K562 (cell line): ENCODE data around the gene SERBP1. TPM values are rescaled to one million over a fixed set of nuclear protein-coding genes. Genes with fewer than 3 reads are reported as not detected.
A peak's percentile ranks its signal among the peaks of the same experiment; 100 is the strongest.

ENCODE experiments used
- ATAC-seq: fragments of 200-7000 bp; cut with Tn5 transposase; 3 replicates; pipeline ENCODE4 v1.9.1; 2020; ENCODE audit warnings: moderate library complexity
- BruUV-seq: library from RNA; stranded (reverse); fragments of 400-500 nt; replicated peaks from 2 replicates; lab custom pipeline; 2021; lab: Mats Ljungman, UMichigan
- CTCF ChIA-PET: fragments of 300-600 bp; formaldehyde crosslinking; extraction: SDS; loops from one replicate; lab custom pipeline; 2021; ENCODE audit warnings: low intra/inter-chr PET ratio; lab: Yijun Ruan, JAX
- POLR2A ChIA-PET: fragments of 300-600, 350-650 bp; sonication (Branson Sonifier 250); formaldehyde crosslinking; extraction: SDS; loops from one replicate; lab custom pipeline; 2021; ENCODE audit warnings: antibody characterized with exemption, inconsistent platforms; lab: Yijun Ruan, JAX
- DNase-seq, 4 experiments: peaks; one replicate each; pipeline versions ENCODE4 v3.0.0 to v3.0.0-alpha.2; 2011 to 2018; ENCODE audit warnings: low spot score in 3 of 4, mixed read lengths in 3 of 4; ENCODE audit errors: extremely low read depth in 1 of 4
- FAIRE-seq: peaks from 2 replicates; lab custom pipeline; 2011; peaks lifted over from hg19 to GRCh38; lab: Jason Lieb, UNC
- H2AFZ ChIP-seq: 2 replicates; pipeline ENCODE4 v1.6.0; 2011; ENCODE audit warnings: low read depth, low read length, control low read depth, inconsistent platforms
- H3K27ac ChIP-seq: fragments of 200-600 bp; 3 replicates; pipeline ENCODE4 v1.8.0; 2011; ENCODE audit warnings: low read depth, mild to moderate bottlenecking, control low read depth, inconsistent platforms, low read length, moderate library complexity, mixed read lengths; ENCODE audit errors: extremely low read depth
- H3K27me3 ChIP-seq, 2 experiments: fragments of 300-600 bp in 1 of 2; 2 replicates in 1 of 2; 3 replicates in 1 of 2; pipeline versions ENCODE4 v1.6.0 to v1.8.0; 2011; ENCODE audit warnings: inconsistent platforms in 2 of 2, low read length in 2 of 2, mild to moderate bottlenecking in 1 of 2, mixed read lengths in 1 of 2, moderate library complexity in 1 of 2; ENCODE audit not compliant: control insufficient read depth in 2 of 2, insufficient read depth in 2 of 2
- H3K36me3 ChIP-seq: fragments of 300-600 bp; 3 replicates; pipeline ENCODE4 v1.8.0; 2011; ENCODE audit warnings: mild to moderate bottlenecking, low read length, inconsistent platforms; ENCODE audit not compliant: control insufficient read depth, insufficient read depth
- H3K4me1 ChIP-seq, 2 experiments: fragments of 200-600 bp in 1 of 2; replicated peaks in 1 of 2; 2 replicates in 1 of 2; 3 replicates in 1 of 2; pipeline versions ENCODE4 v1.5.1 to v1.8.0; 2011; ENCODE audit warnings: inconsistent platforms in 2 of 2, low read length in 2 of 2, mild to moderate bottlenecking in 1 of 2, mixed read lengths in 1 of 2, moderate library complexity in 1 of 2; ENCODE audit not compliant: control insufficient read depth in 2 of 2, insufficient read depth in 2 of 2
- H3K4me2 ChIP-seq: 2 replicates; pipeline ENCODE4 v1.6.1; 2011; ENCODE audit warnings: low read length, control low read depth, inconsistent platforms, mixed read lengths; ENCODE audit not compliant: insufficient read depth
- H3K4me3 ChIP-seq: fragments of 200-600 bp; sonication (generic), shearing (Covaris generic); 2 replicates; pipeline ENCODE4 v1.5.1; 2016; ENCODE audit warnings: control low read depth, inconsistent platforms
- H3K79me2 ChIP-seq: fragments of 200-600 bp; 3 replicates; pipeline ENCODE4 v1.8.0; 2011; ENCODE audit warnings: low read length, inconsistent platforms; ENCODE audit not compliant: control insufficient read depth, insufficient read depth
- H3K9ac ChIP-seq, 2 experiments: 2 replicates each; pipeline versions ENCODE4 v1.6.0 to v1.6.1; 2011; ENCODE audit warnings: low read depth in 2 of 2, low read length in 2 of 2, control low read depth in 1 of 2, inconsistent platforms in 1 of 2, mild to moderate bottlenecking in 1 of 2, mixed read lengths in 1 of 2; ENCODE audit not compliant: insufficient read depth in 1 of 2
- H3K9me1 ChIP-seq: one replicate; pipeline ENCODE4 v1.6.0; 2011; ENCODE audit warnings: inconsistent platforms, mild to moderate bottlenecking, low read length, moderate library complexity; ENCODE audit not compliant: control insufficient read depth, insufficient read depth
- H3K9me3 ChIP-seq: replicated peaks from 2 replicates; pipeline ENCODE4 v1.5.1; 2011; ENCODE audit warnings: low read depth, low read length, inconsistent platforms; ENCODE audit not compliant: control insufficient read depth, insufficient read depth
- H4K20me1 ChIP-seq: replicated peaks from 2 replicates; pipeline ENCODE4 v1.6.1; 2011; ENCODE audit warnings: low read length, inconsistent platforms, mixed read lengths; ENCODE audit not compliant: control insufficient read depth, insufficient read depth
- BCOR ChIP-seq: fragments of 450-650 bp; IDR thresholded peaks from 2 replicates; pipeline ENCODE4 v1.6.1; 2016
- KAT2B ChIP-seq: IDR thresholded peaks from one replicate; pipeline ENCODE4 v1.6.1; 2012; ENCODE audit warnings: low read depth, mild to moderate bottlenecking, control low read depth, inconsistent platforms, low read length, moderate library complexity
- NFIC ChIP-seq: fragments of 450-650 bp; IDR thresholded peaks from 2 replicates; pipeline ENCODE4 v1.6.1; 2017; ENCODE audit warnings: mild to moderate bottlenecking, inconsistent platforms
- NFIX ChIP-seq: fragments of 250-450 bp; sonication (Bioruptor Pico); IDR thresholded peaks from 2 replicates; pipeline ENCODE4 v1.4.0; 2020; ENCODE audit warnings: low read depth, mild to moderate bottlenecking, moderate library complexity
- RBM25 ChIP-seq: fragments of 200-400 bp; formaldehyde crosslinking; IDR thresholded peaks from 2 replicates; pipeline ENCODE4 v1.6.1; 2018; ENCODE audit warnings: low read length, low read depth, moderate library complexity; ENCODE audit not compliant: severe bottlenecking
- SAFB2 ChIP-seq: fragments of 200-400 bp; formaldehyde crosslinking; IDR thresholded peaks from 2 replicates; pipeline ENCODE4 v1.6.1; 2018; ENCODE audit warnings: borderline replicate concordance, low read length, low read depth, moderate library complexity; ENCODE audit not compliant: severe bottlenecking
- WGBS: fragments of 100-300 bp; shearing (Covaris generic); methylation state at CpG from one replicate; pipeline ENCODE4 v1.1.6; 2016; ENCODE audit warnings: low coverage, mixed read lengths; ENCODE audit not compliant: insufficient coverage; ENCODE audit errors: missing lambda C conversion rate; 5-methylcytosine and 5-hydroxymethylcytosine counted together
- in situ Hi-C: fragments of 300-500 bp; cut with MboI; formaldehyde crosslinking; loops from 4 replicates; pipeline ENCODE4 v1.15.0; 2018; ENCODE audit warnings: inconsistent platforms, mixed read lengths
- intact Hi-C: fragments of 100-400 bp; cut with micrococcal nuclease; formaldehyde crosslinking; loops from 2 replicates; pipeline ENCODE4 v1.14.2; 2022
- polyA plus RNA-seq, 8 experiments: library from polyadenylated mRNA; depleted of rRNA in 4 of 8; stranded (reverse) in 5 of 8; unstranded in 3 of 8; fragments of >200 nt; fragmentation: Nextera tagmentation in 2 of 8; fragmentation: Illumina TruSeq in 1 of 8; extraction: Ambion mirVana in 2 of 8; extraction: Trizol in 1 of 8; gene quantifications; 2 replicates each; pipeline versions ENCODE4 v1.2.1 to v1.2.3, GENCODE V29; 2011 to 2014; ENCODE audit warnings: inconsistent platforms in 1 of 8, missing spikeins in 1 of 8
- total RNA-seq, 7 experiments: library from RNA; depleted of rRNA in 6 of 7; stranded (reverse); fragments of >200 nt in 6 of 7; fragmentation: Illumina TruSeq in 2 of 7; extraction: Trizol in 2 of 7; gene quantifications; 2 replicates each; pipeline versions ENCODE4 v1.2.1 to v1.2.3, GENCODE V29; 2011 to 2021; ENCODE audit warnings: low replicate concordance in 1 of 7
- TF ChIP-seq, protein P1 (sequence below): fragments of 250-450 bp; sonication (Bioruptor Pico); IDR thresholded peaks from 2 replicates; pipeline ENCODE4 v1.5.0; 2021

Gene SERBP1
- total and polyA plus RNA-seq, 9 of the 15 experiments (the other 6 are each of a cell fraction or from before 2014, with no cell fraction given): 79.9 to 761 (median 464) TPM

DNA sequence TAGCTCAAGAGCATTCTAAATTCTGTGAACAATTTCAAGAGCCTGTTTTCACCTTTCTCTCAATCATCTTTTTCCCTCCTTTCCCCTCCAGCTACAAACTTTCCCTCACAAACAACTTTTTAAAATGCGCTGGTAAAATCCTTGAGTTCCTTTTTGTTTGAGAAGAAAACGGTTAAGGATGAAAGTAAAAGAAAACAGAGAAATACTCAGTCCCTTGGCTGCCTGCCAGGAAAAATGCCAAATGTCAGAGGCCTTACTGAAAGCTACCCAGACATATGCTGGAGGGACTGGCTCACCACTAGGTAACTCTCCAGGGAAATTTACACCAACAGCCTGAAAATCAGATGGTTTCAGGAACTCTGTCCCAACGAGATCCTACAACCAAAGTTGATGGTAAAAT, 11.0 kb upstream of the SERBP1 start:
- H3K9me1 ChIP-seq: no peaks in the 10 kb centered on the region
- ChIA-PET POLR2A (interaction anchor here (0.7 to 2.5 kb wide), 2 partner anchors 10 to 245 kb away, joined by 6 to 16 read pairs; partner anchors contain the start of gene SERBP1), CTCF (no interaction called here)
- no TSS peak for BruUV-seq
- ATAC-seq: peak; percentile 43; the same call in 1 of the 3 replicates
- H3K36me3 ChIP-seq: no peaks in the 10 kb centered on the region
- no peak overlapping the region for H3K27ac ChIP-seq
- H3K9me3 ChIP-seq: no peaks in the 10 kb centered on the region
- no peaks in the 10 kb centered on the region for H3K27me3 ChIP-seq
- peak in 1 of 4 experiments; percentile 54 for DNase-seq
- H3K4me3 ChIP-seq: no peak overlapping the region
- TF ChIP-seq NFIX (CRISPR knock-in tag) (peak; percentile 86), SAFB2 (no peak), NFIC (peak; percentile 98)
- TF ChIP-seq, protein P1, sequence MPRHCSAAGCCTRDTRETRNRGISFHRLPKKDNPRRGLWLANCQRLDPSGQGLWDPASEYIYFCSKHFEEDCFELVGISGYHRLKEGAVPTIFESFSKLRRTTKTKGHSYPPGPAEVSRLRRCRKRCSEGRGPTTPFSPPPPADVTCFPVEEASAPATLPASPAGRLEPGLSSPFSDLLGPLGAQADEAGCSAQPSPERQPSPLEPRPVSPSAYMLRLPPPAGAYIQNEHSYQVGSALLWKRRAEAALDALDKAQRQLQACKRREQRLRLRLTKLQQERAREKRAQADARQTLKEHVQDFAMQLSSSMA: no peak
- peaks cover 0 to 15% of the 10 kb centered on the region in 2 experiments; a peak in 3 of 5 replicates for H3K4me1 ChIP-seq
- WGBS: 8% methylated on average over 3 of the region's 3 CpGs
- intact Hi-C loops: no loop called here
- in situ Hi-C loops: no loop called here
- no peak overlapping the region for H3K4me2 ChIP-seq
- no peaks in the 10 kb centered on the region for H4K20me1 ChIP-seq
- H3K79me2 ChIP-seq: no peaks in the 10 kb centered on the region
- peak overlapping the region in 1 of 2 experiments; percentile 10; a peak in 1 of 4 replicates for H3K9ac ChIP-seq
- peak; percentile 54 for FAIRE-seq
- H2AFZ ChIP-seq: peak overlapping the region; percentile 57

DNA sequence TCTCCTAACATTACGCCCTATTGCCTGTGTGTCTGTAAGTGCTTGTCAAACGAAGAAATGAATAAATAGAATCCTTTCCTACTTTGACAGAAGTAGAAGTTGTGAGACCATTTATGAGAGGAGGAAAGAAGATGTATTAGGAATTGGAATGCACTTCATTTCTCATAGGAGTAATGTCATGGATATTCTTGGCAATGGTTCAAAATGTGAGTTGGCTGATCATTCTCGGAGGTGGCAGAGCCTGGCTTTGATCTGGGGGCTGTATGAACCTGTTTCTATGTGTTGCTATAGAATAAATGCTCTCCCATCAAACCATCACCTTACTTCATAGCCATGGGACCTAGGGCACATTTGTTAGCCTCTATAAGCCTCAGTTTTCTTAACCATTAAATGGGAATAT, 10.1 kb upstream of the SERBP1 start:
- CTCF ChIA-PET: no interaction called here
- intact Hi-C loops (no loop called here), in situ Hi-C loops (no loop called here)
- no peaks in the 10 kb centered on the region for H3K79me2 ChIP-seq
- no peaks in the 10 kb centered on the region for H3K9me1 ChIP-seq
- TF ChIP-seq BCOR: 0 out of 2 replicates have a peak, but pooled peaks have one; percentile 26
- peak; percentile 43; the same call in 1 of the 2 replicates for TF ChIP-seq NFIC
- TF ChIP-seq KAT2B: no peak
- TF ChIP-seq RBM25: peak; percentile 60
- peaks cover 0 to 15% of the 10 kb centered on the region in 2 experiments; a peak in 3 of 5 replicates for H3K4me1 ChIP-seq
- H3K4me2 ChIP-seq: no peak overlapping the region
- POLR2A ChIA-PET: interaction anchor here (2.5 kb wide), 1 partner anchor 10 kb away, joined by 16 read pairs; the partner anchor contains the start of gene SERBP1
- H3K36me3 ChIP-seq: no peaks in the 10 kb centered on the region
- H3K27ac ChIP-seq: no peak overlapping the region
- H3K9me3 ChIP-seq: no peaks in the 10 kb centered on the region
- no peak for DNase-seq
- no peaks in the 10 kb centered on the region for H4K20me1 ChIP-seq
- FAIRE-seq: no peak
- no peak for ATAC-seq
- 63% methylated on average over 3 of the region's 3 CpGs for WGBS
- no TSS peak for BruUV-seq
- H3K27me3 ChIP-seq: no peaks in the 10 kb centered on the region
- no peak overlapping the region for H3K4me3 ChIP-seq
- H2AFZ ChIP-seq: 0 out of 2 replicates have a peak overlapping the region, but pooled peaks have one; percentile 14
- no peak overlapping the region for H3K9ac ChIP-seq
